Neural crest cell (in vitro differentiated cells): ENCODE measurements around the gene UPF3A. TPM values are rescaled to one million over a fixed set of nuclear protein-coding genes. Genes with fewer than 3 reads are reported as not detected.
"Not testable (repeated sequence)": the region's sequence is repeated elsewhere in the genome, so short reads cannot be mapped to it uniquely, and the experiment has no call there.

Source experiments
- DNase-seq: peaks from one replicate; pipeline ENCODE4 v3.0.0; 2021; ENCODE audit warnings: low read depth, mixed read lengths, low spot score
- H3K27ac Mint-ChIP-seq: one replicate; pipeline ENCODE4 v1.8.0; 2021; ENCODE audit warnings: mild to moderate bottlenecking, mixed read lengths; ENCODE audit not compliant: unreplicated experiment
- H3K27me3 Mint-ChIP-seq: 2 replicates; pipeline ENCODE4 v1.8.0; 2021; ENCODE audit warnings: low read depth, mild to moderate bottlenecking, mixed read lengths
- H3K36me3 Mint-ChIP-seq: 2 replicates; pipeline ENCODE4 v1.8.0; 2021; ENCODE audit warnings: low read depth, mild to moderate bottlenecking, mixed read lengths
- H3K4me1 Mint-ChIP-seq: 2 replicates; pipeline ENCODE4 v1.8.0; 2021; ENCODE audit warnings: mixed read lengths
- H3K4me3 Mint-ChIP-seq: one replicate; pipeline ENCODE4 v1.8.0; 2021; ENCODE audit warnings: mild to moderate bottlenecking, mixed read lengths
- H3K9me3 Mint-ChIP-seq: 2 replicates; pipeline ENCODE4 v1.8.0; 2021; ENCODE audit warnings: mixed read lengths
- total RNA-seq: library from RNA; stranded (reverse); gene quantifications from 2 replicates; pipeline ENCODE4 v1.2.1, GENCODE V29; 2021
- TF ChIP-seq, protein P1 (sequence below): fragments of 200-600 bp; sonication (generic); conservative IDR thresholded peaks from 2 replicates; pipeline ENCODE4 v1.5.0; 2021; ENCODE audit warnings: antibody characterized with exemption, mild to moderate bottlenecking

UPF3A gene
- total RNA-seq, 1 donor from 2014 or later = 84.7 TPM

DNA sequence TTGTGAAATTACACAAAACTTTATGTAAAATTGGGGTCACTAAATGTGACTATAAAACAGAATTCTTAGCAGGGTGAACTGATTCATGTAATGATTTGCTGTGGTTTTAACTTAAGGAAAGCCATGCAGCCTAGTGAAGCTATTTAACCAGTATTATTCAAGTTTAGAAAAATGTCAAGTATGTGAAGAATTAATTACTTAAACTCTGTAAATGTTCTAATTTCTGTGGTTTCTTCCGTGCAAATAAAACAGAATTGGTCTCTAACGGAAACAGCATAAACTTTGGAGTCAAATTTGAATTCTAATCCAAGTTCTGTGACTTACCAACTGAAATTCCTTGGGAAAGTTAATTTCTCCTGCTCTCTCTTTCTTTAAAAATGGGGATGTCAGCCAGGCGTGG is 33.4 kb upstream of the UPF3A start:
- DNase-seq = no peak
- Mint-ChIP-seq H3K27ac (no peak overlapping the region), H3K4me3 (no peak overlapping the region), H3K9me3 (no peaks in the 10 kb centered on the region), H3K4me1 (no peaks in the 10 kb centered on the region), H3K36me3 (peaks cover 23% of the 10 kb centered on the region), H3K27me3 (no peaks in the 10 kb centered on the region)
- TF ChIP-seq, protein P1, sequence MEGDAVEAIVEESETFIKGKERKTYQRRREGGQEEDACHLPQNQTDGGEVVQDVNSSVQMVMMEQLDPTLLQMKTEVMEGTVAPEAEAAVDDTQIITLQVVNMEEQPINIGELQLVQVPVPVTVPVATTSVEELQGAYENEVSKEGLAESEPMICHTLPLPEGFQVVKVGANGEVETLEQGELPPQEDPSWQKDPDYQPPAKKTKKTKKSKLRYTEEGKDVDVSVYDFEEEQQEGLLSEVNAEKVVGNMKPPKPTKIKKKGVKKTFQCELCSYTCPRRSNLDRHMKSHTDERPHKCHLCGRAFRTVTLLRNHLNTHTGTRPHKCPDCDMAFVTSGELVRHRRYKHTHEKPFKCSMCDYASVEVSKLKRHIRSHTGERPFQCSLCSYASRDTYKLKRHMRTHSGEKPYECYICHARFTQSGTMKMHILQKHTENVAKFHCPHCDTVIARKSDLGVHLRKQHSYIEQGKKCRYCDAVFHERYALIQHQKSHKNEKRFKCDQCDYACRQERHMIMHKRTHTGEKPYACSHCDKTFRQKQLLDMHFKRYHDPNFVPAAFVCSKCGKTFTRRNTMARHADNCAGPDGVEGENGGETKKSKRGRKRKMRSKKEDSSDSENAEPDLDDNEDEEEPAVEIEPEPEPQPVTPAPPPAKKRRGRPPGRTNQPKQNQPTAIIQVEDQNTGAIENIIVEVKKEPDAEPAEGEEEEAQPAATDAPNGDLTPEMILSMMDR = no peak

DNA sequence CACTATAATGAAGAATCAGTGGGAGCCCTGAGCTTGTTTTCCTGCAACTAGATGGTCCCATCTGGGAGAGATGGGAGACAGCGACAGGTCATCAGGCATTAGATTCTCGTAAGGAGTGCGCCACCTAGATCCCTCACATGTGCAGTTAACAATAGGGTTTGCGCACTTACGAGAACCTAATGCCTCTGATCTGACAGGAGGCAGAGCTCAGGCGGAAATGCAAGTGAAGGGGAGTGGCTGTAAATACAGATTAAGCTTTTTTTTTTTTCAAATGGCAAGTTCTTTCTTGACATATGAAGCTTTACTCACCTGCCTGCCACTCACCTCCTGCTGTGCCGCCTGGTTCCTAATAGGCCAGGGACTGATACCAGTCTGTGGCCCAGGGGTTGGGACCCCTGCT is 32.3 kb upstream of the UPF3A start:
- DNase-seq = no peak
- H3K36me3 Mint-ChIP-seq = peaks cover 21% of the 10 kb centered on the region

DNA sequence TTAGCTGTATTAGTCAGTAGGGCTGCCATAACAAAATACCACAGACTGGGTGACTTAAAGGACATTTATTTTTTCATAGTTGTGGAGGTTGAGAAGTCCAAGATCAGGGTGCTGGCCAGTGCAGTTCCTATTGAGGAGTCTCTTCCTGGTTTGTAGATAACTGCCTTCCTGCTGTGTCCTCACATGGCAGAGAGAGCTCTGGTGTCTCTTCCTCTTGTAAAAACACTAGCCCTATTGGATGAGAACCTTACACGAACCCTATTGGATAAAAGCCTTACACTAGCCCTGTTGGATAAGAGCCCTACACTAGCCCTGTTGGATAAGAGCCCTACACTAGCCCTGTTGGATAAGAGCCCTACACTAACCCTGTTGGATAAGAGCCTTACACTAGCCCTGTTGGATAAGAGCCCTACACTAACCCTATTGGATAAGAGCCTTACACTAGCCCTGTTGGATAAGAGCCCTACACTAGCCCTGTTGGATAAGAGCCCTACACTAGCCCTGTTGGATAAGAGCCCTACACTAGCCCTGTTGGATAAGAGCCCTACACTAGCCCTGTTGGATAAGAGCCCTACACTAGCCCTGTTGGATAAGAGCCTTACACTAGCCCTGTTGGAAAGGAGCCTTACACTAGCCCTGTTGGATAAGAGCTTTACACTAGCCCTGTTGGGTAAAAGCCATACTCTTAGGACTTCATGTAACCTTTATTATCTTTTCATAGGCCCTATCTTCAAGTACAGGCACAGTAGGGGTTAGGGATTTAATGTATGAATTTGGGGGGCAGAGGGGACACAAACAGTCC is 29.6 kb upstream of the UPF3A start:
- not testable (repeated sequence) for H3K27me3 Mint-ChIP-seq, H3K9me3 Mint-ChIP-seq, H3K27ac Mint-ChIP-seq, H3K4me3 Mint-ChIP-seq, DNase-seq, H3K4me1 Mint-ChIP-seq
- H3K36me3 Mint-ChIP-seq = peaks cover 21% of the 10 kb centered on the region

More for the DNA sequence above, 32.3 kb upstream of the UPF3A start:
- Mint-ChIP-seq H3K27ac (no peak overlapping the region), H3K4me3 (no peak overlapping the region), H3K4me1 (no peaks in the 10 kb centered on the region), H3K9me3 (no peaks in the 10 kb centered on the region), H3K27me3 (no peaks in the 10 kb centered on the region)
- TF ChIP-seq, protein P1 = no peak

DNA sequence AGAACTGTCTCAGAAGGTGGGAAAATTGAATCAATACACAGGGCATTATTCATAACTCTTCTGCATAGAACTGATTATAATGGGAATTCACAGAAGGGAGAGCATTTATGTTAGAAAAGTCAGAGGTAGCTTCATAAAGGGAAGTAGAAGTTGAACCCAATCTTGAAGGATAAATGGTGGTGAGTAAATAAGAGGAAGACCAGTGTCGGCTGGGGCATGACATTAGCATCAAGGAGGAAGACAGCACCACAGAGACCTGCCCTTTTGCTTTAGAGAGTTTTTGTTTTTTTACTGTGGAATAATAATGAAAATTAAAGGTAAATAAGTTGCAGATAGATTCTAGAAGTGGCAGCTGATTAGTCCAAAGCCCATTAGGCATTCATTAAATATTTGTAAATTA is 24.9 kb upstream of the UPF3A start:
- no peaks in the 10 kb centered on the region for H3K9me3 Mint-ChIP-seq
- H3K27me3 Mint-ChIP-seq = no peaks in the 10 kb centered on the region
- no peaks in the 10 kb centered on the region for H3K4me1 Mint-ChIP-seq
- peaks cover 13% of the 10 kb centered on the region for H3K36me3 Mint-ChIP-seq
- TF ChIP-seq, protein P1 = no peak
- no peak overlapping the region for H3K27ac Mint-ChIP-seq
- DNase-seq = no peak
- no peak overlapping the region for H3K4me3 Mint-ChIP-seq

DNA sequence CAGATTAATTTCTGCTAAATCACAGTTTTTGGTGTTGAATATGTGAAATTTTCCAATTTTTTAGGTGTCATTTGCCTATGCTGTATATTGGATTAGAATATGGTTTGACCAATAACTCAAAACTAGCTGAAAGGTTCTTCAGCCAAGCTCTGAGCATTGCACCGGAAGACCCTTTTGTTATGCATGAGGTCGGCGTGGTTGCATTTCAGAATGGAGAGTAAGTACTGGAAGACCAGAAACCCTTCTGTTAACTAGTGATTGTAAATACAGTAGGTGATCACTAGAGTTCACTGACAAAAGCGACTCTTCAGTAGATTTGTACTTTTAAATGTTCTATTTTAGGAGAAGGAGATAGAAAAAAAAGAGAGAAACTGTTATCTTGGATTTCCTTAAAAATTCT is 24.4 kb upstream of the UPF3A start:
- TF ChIP-seq, protein P1 = no peak
- peaks cover 11% of the 10 kb centered on the region for H3K36me3 Mint-ChIP-seq
- H3K27ac Mint-ChIP-seq = no peak overlapping the region
- H3K4me3 Mint-ChIP-seq = no peak overlapping the region
- no peaks in the 10 kb centered on the region for H3K9me3 Mint-ChIP-seq
- H3K27me3 Mint-ChIP-seq = no peaks in the 10 kb centered on the region
- H3K4me1 Mint-ChIP-seq = no peaks in the 10 kb centered on the region
- no peak for DNase-seq

DNA sequence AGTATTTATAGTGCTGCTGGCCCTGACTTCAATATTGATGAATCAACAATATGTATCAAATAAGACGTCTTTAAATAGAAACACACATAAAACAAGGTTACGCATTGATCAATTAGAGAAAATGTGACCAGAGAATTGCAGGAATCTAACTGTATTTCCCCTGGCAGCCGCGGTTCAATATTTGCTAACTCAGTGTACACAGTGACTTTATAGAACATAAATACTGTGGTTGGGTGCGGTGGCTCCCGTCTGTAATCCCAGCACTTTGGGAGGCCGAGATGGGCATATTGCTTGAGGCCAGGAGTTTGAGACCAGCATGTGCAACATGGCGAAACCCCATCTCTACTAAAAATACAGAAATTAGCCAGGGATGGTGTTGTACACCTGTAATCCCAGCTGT is 22.8 kb upstream of the UPF3A start:
- TF ChIP-seq, protein P1 = no peak
- no peak overlapping the region for H3K27ac Mint-ChIP-seq

More for the DNA sequence above, 22.8 kb upstream of the UPF3A start:
- Mint-ChIP-seq H3K27me3 (no peaks in the 10 kb centered on the region), H3K36me3 (peaks cover 10% of the 10 kb centered on the region), H3K4me3 (no peak overlapping the region), H3K9me3 (no peaks in the 10 kb centered on the region), H3K4me1 (no peaks in the 10 kb centered on the region)
- no peak for DNase-seq
